ENCODE results near the gene MACROD2. TPM values are rescaled to one million over a fixed set of nuclear protein-coding genes. Genes with fewer than 3 reads are reported as not detected.
A peak's percentile ranks its signal among the peaks of the same experiment; 100 is the strongest.

The MACROD2 gene
- total RNA-seq, 1 donor from 2014 or later: 4.2 TPM

DNA sequence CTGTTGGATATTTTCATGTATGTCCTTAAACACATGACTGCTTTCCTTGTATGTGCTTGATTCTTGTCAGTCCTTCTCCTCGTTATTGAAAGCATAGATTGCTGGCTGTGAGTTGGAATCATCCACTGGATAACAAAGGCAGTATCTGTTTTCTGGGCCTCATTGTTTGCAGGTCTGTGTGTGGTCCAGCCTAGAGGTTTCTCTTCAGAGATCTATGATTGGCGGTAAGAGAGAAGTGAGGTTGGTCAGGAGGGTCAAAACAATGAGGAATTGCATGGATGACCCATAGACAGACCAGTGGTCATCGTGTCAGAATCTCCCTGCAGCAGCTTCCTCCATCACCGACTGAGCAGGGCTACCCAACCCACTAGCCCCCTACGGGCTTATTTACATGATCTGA, 1663.0 kb downstream of the MACROD2 start:
- ATAC-seq (ENCODE audit: poor library complexity): no peak
- intact Hi-C loops (cut with DNase I): no loop called here
- DNase-seq: no peak

DNA sequence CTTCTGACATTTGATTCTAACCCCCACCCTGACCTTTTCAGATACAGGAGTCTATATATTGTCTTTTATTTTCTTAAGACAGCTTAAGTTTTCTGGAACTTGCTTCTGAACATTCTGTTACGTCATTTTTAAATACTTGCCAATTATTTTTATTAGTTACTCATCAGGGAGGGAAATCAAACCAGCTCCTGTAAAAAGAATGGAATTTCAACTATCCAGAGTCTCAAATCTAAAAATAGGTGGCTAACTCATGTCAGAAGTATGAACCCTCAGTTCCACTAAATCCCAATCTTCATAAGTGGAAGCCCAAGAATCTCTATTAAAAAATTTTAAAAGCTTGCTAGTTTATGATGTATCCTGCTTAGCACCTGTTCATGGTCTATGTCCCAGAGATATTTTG, 1677.9 kb downstream of the MACROD2 start:
- ATAC-seq (ENCODE audit: poor library complexity) (no peak), DNase-seq (no peak)
- intact Hi-C loops (cut with DNase I): no loop called here

DNA sequence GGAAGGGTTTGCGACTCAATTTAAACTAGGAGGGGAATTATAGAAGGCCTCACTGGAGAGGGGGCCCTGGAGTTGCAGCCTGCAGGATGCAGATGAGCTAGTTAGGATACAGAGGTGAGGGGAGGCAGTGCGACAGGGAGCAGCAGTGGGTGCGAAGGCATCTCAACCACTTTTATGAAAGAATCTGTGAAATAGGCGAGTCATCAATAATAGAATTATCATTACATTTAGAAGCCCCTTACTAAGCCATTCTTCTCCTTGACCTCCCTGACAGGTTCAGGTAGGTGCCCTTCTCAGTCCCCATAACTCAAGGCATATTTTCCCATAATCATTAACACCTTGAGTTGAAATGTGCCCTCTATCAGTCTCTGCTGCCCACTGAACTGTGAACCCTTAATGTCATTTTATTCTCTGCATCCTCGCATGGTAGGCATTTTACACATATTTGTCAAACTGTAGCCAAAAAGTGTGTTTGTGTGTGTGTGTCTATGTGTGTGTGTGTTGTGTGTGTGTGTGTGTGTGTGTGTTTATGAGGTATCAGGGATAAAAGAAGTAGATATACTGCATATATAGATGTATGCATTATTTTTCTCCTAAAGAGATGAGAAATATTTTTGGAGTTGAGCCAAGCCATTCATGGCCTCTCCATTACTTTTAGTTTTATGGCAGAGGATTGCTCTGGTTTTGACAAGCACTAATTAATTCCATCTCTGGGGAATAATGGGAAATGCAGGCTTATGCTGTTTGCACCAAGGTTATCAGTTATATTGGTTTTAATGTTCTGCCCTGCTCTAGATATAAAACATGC, 1679.1 kb downstream of the MACROD2 start:
- ATAC-seq (ENCODE audit: poor library complexity): no peak
- no peak for DNase-seq
- intact Hi-C loops (cut with DNase I): no loop called here

- ATAC-seq (ENCODE audit: poor library complexity) (no peak), DNase-seq (no peak)
- intact Hi-C loops (cut with DNase I): no loop called here
Measured at GRCh38 chr20:15675061-15675514, 1679.8 kb downstream of the MACROD2 start.

DNA sequence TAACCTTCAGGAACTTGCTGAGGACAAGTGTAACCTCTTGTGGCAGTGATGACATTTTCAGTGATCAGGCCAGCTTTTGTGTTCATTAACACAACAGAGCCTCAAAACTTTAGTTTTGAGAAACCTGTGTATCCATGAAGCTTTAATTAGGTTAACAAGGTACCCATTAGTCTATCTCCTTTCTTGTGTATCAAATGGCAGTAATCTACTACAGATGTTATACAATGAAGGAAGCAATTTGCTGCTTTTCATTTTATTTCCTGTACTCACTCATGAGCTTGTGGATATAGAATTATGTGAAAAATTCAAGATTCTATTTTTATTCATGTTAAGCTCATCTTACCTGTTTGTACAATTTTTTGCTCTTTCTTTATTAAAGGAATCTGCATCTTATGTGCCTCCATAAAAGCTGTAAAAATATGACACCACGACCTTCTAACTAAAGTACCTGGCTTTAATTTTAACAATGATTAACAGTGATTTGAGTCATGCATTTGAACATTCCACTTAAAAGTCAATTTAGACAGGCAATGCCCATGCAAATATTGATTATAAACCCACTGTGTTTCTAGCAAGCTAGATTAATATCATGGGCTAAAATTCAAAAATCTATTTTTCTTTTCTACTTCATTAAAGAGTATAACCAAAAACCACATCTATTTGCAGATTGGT, 1680.6 kb downstream of the MACROD2 start:
- intact Hi-C loops (cut with DNase I): no loop called here
- DNase-seq (no peak), ATAC-seq (ENCODE audit: poor library complexity) (no peak)

DNA sequence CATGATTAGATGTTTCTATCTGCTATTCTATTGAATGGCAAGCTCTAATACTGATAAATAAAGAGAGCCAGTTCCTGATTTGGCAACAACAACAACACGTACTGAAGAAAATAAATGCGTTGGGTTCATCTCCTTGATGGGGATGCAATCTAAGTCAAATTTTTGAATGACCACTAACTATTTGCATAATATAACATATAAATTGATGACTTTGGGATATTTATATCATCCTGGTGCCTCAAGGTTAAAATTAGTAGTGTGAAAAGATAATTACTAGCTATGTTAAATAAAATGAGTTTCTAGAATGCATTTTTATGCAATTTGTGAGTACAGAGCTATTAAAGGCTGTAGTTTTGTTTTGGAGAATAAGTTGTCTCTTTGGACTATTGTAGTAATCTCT, 1681.5 kb downstream of the MACROD2 start:
- no peak for DNase-seq
- no peak for ATAC-seq (ENCODE audit: poor library complexity)
- intact Hi-C loops (cut with DNase I): no loop called here

DNA sequence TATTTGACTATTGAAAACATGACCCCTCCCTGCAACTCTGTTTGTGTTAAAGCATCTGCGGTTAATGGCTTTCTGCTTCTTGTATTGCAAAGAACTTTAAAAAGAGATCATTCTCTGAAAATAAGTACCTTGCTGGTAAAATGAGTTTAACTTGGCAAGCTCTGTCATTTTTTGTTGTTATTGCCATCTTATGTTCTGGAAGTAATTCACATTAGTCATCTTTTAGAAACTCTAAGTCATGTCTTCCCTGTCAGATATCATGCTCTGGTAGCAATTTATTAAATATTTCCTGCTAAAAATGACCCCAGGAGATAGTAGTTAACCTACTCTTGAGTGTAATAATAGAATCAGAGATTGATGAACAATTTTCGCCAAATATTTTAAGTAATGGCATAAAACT, 1687.4 kb downstream of the MACROD2 start:
- DNase-seq (no peak), ATAC-seq (ENCODE audit: poor library complexity) (no peak)
- intact Hi-C loops (cut with DNase I): no loop called here

DNA sequence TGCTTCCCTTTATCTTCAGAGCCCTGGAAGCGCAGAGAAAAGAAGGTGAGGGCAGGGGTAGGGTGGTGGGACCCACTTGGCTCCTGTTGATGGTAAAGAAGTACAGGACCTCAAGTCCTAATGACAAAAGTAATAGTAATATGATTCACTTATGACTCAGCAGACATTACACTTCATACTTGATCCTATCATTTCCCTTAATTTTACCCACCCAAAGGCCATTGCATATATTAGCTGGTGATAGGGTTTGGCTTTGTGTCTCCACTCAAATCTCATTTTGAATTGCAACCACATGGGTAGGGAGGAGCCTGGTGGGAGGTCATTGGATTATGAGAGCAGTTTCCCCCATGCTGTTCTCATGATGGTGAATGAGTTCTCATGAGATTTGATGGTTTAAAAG, 1697.3 kb downstream of the MACROD2 start:
- ATAC-seq (ENCODE audit: poor library complexity) (no peak), DNase-seq (no peak)
- intact Hi-C loops (cut with DNase I): no loop called here

DNA sequence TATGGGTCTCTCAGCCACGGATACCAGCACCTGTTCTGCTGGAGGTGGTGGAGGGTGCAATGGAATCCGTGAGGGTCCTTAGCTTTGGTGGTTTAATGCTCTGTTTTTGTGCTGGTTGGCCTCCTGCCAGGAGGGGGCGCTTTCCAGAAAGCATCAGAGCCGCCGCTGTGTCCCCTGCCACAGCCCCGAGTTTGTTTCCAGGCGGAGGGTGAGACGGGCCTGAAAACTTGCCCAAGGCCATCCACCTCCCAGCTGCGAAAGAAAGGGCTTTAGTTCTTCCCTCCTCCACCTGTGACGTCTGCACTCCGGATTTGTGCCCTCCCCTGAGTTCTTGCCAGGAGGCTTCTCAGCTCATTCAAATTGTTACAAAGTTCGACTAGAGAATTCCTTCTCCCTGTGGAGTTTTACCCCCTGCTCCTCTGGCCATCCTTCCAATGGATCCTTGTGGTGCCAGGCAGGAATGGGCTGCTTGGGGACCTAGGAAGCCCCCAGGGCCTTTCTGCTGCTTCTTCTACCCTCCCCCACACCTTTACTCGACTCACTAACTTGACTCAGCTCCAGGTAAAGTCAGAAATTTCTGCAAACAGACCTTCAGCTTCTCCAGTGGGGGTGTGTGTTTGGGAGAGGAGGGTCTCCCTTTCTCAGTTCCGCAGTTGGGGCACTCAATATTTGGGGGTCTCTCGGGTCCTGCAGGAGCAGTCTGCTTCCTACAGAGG, 1704.3 kb downstream of the MACROD2 start:
- ATAC-seq (ENCODE audit: poor library complexity) (no peak), DNase-seq (no peak)
- intact Hi-C loops (cut with DNase I): no loop called here

DNA sequence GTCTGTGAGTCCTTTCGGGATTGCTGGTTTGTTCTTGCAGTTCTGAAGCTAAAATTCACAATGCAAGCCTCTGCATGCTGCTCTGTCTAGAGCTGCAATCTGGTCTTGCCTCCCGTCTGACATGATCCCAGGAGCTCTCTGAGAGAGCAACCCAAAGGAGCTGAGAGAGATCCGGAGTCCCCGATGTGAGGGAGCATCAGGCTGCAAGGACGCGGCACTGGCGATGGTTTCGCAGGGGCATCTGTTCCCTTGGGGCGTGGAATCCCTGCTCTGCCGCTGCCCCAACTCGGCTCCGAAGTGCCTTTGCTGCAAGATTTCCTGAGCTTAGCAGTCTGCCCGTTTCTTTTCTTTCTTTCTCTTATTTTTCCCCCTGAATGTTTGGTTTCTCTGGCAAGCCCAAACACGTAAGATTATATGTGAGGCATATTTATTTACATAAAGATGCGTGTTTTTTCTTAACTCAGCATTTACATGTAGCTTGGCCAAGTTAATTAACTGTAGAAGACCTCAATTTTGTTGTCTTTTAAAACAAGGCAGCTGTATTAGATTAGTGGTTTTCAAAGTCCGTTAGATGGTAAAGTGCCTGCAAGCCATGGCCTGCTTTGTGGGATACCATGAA, 1704.9 kb downstream of the MACROD2 start:
- intact Hi-C loops (cut with DNase I): no loop called here
- no peak for DNase-seq
- no peak for ATAC-seq (ENCODE audit: poor library complexity)

- intact Hi-C loops (cut with DNase I): no loop called here
- ATAC-seq (ENCODE audit: poor library complexity) (no peak), DNase-seq (no peak)
Measured at GRCh38 chr20:15702161-15702560, 1706.8 kb downstream of the MACROD2 start.

GRCh38 chr20:15703171-15703911, 1708.0 kb downstream of the MACROD2 start:
- intact Hi-C loops (cut with DNase I): no loop called here
- ATAC-seq (ENCODE audit: poor library complexity): no peak
- no peak for DNase-seq

DNA sequence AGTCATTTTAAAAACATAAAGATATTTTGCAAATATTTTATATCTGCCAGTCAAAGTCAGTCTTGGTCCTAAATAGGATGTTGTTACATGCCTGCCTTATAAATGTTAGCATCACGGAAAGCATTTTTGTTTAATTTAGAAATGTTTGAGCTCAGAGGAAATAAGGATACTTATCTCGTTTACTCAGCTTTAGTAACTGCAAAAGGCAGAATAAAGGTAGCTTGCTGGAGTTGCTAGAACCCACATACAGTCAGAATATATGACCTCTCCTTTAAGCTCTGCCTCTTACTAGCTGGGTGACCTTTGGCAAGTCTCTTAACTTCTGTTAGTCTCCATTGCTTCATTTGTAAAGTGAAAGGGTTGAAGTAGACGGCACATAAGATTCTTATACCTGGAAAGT, 1710.7 kb downstream of the MACROD2 start:
- no peak for ATAC-seq (ENCODE audit: poor library complexity)
- DNase-seq: no peak
- intact Hi-C loops (cut with DNase I): no loop called here

- intact Hi-C loops (cut with DNase I): no loop called here
Measured at GRCh38 chr20:15706719-15707118, 1711.4 kb downstream of the MACROD2 start.

GRCh38 chr20:15708984-15709598, 1713.8 kb downstream of the MACROD2 start:
- no peak for ATAC-seq (ENCODE audit: poor library complexity)
- intact Hi-C loops (cut with DNase I): no loop called here
- peak; percentile 53 for DNase-seq

More at GRCh38 chr20:15706719-15707118, 1711.4 kb downstream of the MACROD2 start:
- no peak for ATAC-seq (ENCODE audit: poor library complexity)
- no peak for DNase-seq

GRCh38 chr20:15710636-15711035, 1715.3 kb downstream of the MACROD2 start:
- ATAC-seq (ENCODE audit: poor library complexity): no peak
- DNase-seq: no peak
- intact Hi-C loops (cut with DNase I): no loop called here

DNA sequence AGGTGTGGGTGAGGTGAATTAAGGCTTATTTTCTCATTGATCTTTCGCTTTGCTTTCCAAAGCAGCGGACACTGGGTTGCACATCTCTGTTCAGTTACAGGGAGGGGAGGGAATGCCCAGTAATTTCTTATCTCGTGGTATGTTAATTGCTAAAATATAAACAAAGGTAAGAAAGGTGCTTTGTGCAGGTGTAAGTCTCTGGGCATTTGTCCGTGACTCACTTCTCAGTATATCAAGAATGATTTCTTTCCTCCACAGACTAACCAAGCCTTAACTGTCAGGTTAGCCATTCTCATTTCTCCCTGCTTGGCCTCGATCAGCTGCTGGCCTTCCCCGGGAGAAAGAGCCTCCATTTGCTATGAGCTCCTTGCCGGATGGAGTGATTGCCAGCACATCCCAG, 1715.9 kb downstream of the MACROD2 start:
- no peak for ATAC-seq (ENCODE audit: poor library complexity)
- intact Hi-C loops (cut with DNase I): no loop called here

GRCh38 chr20:15716256-15716655, 1720.9 kb downstream of the MACROD2 start:
- DNase-seq: no peak
- intact Hi-C loops (cut with DNase I): no loop called here
- no peak for ATAC-seq (ENCODE audit: poor library complexity)

More for the DNA sequence above, 1715.9 kb downstream of the MACROD2 start:
- no peak for DNase-seq
